ENCODE results near the gene INSIG1.

DNA sequence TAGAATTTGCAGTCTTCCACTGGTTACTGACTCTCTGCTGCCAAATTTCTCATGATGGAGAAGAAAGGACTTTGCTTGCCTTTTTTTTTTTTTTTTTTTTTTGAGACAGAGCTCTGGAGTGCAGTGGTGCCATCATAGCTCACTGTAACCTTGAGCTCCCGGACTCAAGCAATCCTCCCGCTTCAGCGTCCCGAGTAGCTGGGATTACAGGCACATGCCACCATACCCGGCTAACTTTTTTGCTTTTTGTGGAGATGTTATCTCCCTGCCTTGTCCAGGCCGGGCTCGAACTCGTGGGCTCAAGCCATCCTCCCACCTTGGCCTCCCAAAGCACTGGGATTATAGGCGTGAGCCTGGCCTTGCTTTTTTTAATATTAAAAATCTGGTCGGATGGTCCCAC is 6.2 kb downstream of the INSIG1 start:
- TF ChIP-seq, protein P1, sequence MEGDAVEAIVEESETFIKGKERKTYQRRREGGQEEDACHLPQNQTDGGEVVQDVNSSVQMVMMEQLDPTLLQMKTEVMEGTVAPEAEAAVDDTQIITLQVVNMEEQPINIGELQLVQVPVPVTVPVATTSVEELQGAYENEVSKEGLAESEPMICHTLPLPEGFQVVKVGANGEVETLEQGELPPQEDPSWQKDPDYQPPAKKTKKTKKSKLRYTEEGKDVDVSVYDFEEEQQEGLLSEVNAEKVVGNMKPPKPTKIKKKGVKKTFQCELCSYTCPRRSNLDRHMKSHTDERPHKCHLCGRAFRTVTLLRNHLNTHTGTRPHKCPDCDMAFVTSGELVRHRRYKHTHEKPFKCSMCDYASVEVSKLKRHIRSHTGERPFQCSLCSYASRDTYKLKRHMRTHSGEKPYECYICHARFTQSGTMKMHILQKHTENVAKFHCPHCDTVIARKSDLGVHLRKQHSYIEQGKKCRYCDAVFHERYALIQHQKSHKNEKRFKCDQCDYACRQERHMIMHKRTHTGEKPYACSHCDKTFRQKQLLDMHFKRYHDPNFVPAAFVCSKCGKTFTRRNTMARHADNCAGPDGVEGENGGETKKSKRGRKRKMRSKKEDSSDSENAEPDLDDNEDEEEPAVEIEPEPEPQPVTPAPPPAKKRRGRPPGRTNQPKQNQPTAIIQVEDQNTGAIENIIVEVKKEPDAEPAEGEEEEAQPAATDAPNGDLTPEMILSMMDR (IDR thresholded peaks at IDR 0.05; ENCODE audit: low read length), result no peak
- TF ChIP-seq EZH2 (IDR thresholded peaks at IDR 0.05; ENCODE audit: borderline replicate concordance, low read length), result no peak
